GM23248 (cell line): ENCODE data around the gene CALHM3. TPM values are rescaled to one million over a fixed set of nuclear protein-coding genes. Genes with fewer than 3 reads are reported as not detected.
A peak's percentile ranks its signal among the peaks of the same experiment; 100 is the strongest.

Source experiments
- DNase-seq: peaks from one replicate; pipeline ENCODE4 v3.0.0-alpha.2; 2015
- H2AFZ ChIP-seq: fragments of 200-600 bp; sonication (generic); 2 replicates; pipeline ENCODE4 v1.6.1; 2016; ENCODE audit warnings: antibody characterized with exemption
- H3F3A ChIP-seq: fragments of 200-600 bp; sonication (generic); 2 replicates; pipeline ENCODE4 v1.6.1; 2016; ENCODE audit warnings: mild to moderate bottlenecking, antibody characterized with exemption, mixed run types; ENCODE audit not compliant: insufficient read depth
- H3K27ac ChIP-seq: fragments of 200-600 bp; sonication (generic); 2 replicates; pipeline ENCODE4 v1.5.1; 2016; ENCODE audit warnings: mild to moderate bottlenecking
- H3K27me3 ChIP-seq: fragments of 200-600 bp; sonication (generic); replicated peaks from 2 replicates; pipeline ENCODE4 v1.6.1; 2016; ENCODE audit warnings: mild to moderate bottlenecking; ENCODE audit not compliant: insufficient read depth
- H3K36me3 ChIP-seq: fragments of 200-600 bp; sonication (generic); 2 replicates; pipeline ENCODE4 v1.6.1; 2016; ENCODE audit warnings: low read depth, mild to moderate bottlenecking
- H3K4me1 ChIP-seq: fragments of 200-600 bp; sonication (generic); 2 replicates; pipeline ENCODE4 v1.6.1; 2016; ENCODE audit warnings: mild to moderate bottlenecking; ENCODE audit not compliant: insufficient read depth
- H3K4me2 ChIP-seq: fragments of 200-600 bp; sonication (generic); one replicate; pipeline ENCODE4 v1.6.1; 2016; ENCODE audit warnings: mild to moderate bottlenecking; ENCODE audit not compliant: unreplicated experiment
- H3K4me3 ChIP-seq: fragments of 200-600 bp; sonication (generic); 2 replicates; pipeline ENCODE4 v1.5.1; 2016; ENCODE audit warnings: mild to moderate bottlenecking
- H3K79me2 ChIP-seq: fragments of 200-600 bp; sonication (generic); 2 replicates; pipeline ENCODE4 v1.6.1; 2016; ENCODE audit warnings: mild to moderate bottlenecking; ENCODE audit not compliant: insufficient read depth
- H3K9ac ChIP-seq: fragments of 200-600 bp; sonication (generic); 2 replicates; pipeline ENCODE4 v1.6.1; 2016; ENCODE audit warnings: mild to moderate bottlenecking
- H3K9me2 ChIP-seq: fragments of 200-600 bp; sonication (generic); 2 replicates; pipeline ENCODE4 v1.6.1; 2016; ENCODE audit warnings: mixed run types, mild to moderate bottlenecking, moderate library complexity; ENCODE audit not compliant: insufficient read depth
- H3K9me3 ChIP-seq: fragments of 200-600 bp; sonication (generic); one replicate; pipeline ENCODE4 v1.6.1; 2017; ENCODE audit warnings: low read depth
- H4K20me1 ChIP-seq: fragments of 200-600 bp; sonication (generic); 2 replicates; pipeline ENCODE4 v1.6.0; 2016; ENCODE audit not compliant: insufficient read depth
- EZH2 ChIP-seq: fragments of 200-600 bp; sonication (generic); IDR thresholded peaks from 2 replicates; pipeline ENCODE4 v1.6.1; 2018; ENCODE audit warnings: antibody characterized with exemption, mild to moderate bottlenecking; ENCODE audit not compliant: insufficient read depth, poor library complexity, severe bottlenecking
- EZH2phosphoT487 ChIP-seq: fragments of 200-600 bp; sonication (generic); IDR thresholded peaks from 2 replicates; pipeline ENCODE4 v1.6.1; 2018; ENCODE audit warnings: antibody characterized with exemption, moderate library complexity, mild to moderate bottlenecking, low read depth; ENCODE audit not compliant: insufficient read depth
- WGBS, 2 experiments: methylation state at CpG; one replicate each; pipeline ENCODE4 v1.1.6; 2015 to 2017; ENCODE audit warnings: low lambda C conversion rate in 2 of 2, low coverage in 1 of 2; ENCODE audit errors: missing lambda C conversion rate in 2 of 2; 5-methylcytosine and 5-hydroxymethylcytosine counted together
- in situ Hi-C: fragments of 300-500 bp; cut with MboI; formaldehyde crosslinking; loops from 2 replicates; pipeline ENCODE4 v1.15.0; 2020
- polyA plus RNA-seq: library from polyadenylated mRNA; unstranded; fragments of >200 nt; fragmentation: Nextera tagmentation; extraction: Ambion mirVana; gene quantifications from 2 replicates; pipeline ENCODE4 v1.2.1, GENCODE V29; 2016
- total RNA-seq: library from RNA; depleted of rRNA; stranded (reverse); fragments of >200 nt; shearing (Covaris generic); gene quantifications from 2 replicates; pipeline ENCODE4 v1.2.3, GENCODE V29; 2014

Gene CALHM3
- total and polyA plus RNA-seq, 2 experiments from 2014 or later, result not detected

GRCh38 chr10:103447187-103447586 is 31.9 kb downstream of the CALHM3 start:
- Histone ChIP-seq H3K36me3 (peaks cover 47% of the 10 kb centered on the region), H3K4me3 (no peak overlapping the region), H3F3A (peaks cover 66% of the 10 kb centered on the region), H3K9me2 (no peaks in the 10 kb centered on the region), H4K20me1 (no peaks in the 10 kb centered on the region), H3K4me2 (no peak overlapping the region), H3K4me1 (peaks cover 48% of the 10 kb centered on the region), H2AFZ (no peak overlapping the region), H3K27ac (peak overlapping the region; percentile 96), H3K27me3 (no peaks in the 10 kb centered on the region), H3K9ac (peak overlapping the region; percentile 75; the same call in 1 of the 2 replicates), H3K9me3 (no peaks in the 10 kb centered on the region), H3K79me2 (peaks cover 62% of the 10 kb centered on the region)
- no peak for TF ChIP-seq EZH2phosphoT487
- no peak for TF ChIP-seq EZH2
- 85 to 91% methylated on average over 23 of the region's 23 CpGs for WGBS, 2 experiments
- no peak for DNase-seq
- in situ Hi-C loops, result no loop called here

DNA sequence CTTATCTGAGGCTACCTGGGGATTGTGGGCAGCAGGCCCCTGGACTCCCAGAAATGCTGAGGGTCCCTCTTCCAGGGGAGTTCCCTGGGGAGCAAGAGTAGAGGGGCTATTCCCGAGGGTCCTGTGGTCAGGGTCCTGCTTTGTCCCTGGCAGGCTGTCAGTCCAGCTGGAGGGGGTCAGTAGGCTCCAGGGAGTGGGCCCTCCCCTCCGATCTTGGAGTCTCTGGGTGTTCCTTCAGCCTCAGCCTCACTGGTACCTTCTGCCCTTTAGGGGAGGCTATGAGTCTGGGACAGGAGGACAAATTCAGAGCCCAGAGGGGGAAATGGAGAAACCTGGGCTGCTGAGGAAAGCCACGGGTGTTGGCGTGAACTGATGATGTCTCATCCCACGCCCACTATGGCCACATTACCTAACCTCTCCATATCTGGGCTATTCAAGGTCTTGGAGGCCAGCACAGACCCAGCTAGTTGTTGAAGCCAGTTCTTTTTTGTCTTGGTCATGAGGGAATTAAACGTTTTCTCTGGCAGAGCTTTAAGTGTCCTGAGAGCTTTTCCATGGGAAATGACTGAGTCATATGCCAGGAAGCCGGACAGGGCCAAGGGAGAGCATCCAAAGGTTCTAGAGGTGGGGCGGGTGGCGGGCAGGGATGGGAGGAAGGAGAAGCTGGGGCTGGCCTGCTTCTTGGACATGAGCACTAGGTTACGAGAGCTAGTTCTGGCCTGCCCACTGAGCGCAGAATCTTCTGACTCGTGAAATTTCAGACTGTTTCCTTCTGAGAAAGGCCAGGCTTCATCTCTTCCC is 33.1 kb downstream of the CALHM3 start:
- Histone ChIP-seq H3K9me3 (no peaks in the 10 kb centered on the region), H3K9ac (peak overlapping the region; percentile 75), H3K4me1 (peaks cover 48% of the 10 kb centered on the region), H3K27me3 (no peaks in the 10 kb centered on the region), H2AFZ (no peak overlapping the region), H3K36me3 (peaks cover 52% of the 10 kb centered on the region), H3K27ac (peak overlapping the region; percentile 96), H3F3A (peaks cover 67% of the 10 kb centered on the region), H4K20me1 (no peaks in the 10 kb centered on the region), H3K4me2 (peak overlapping the region; percentile 10), H3K79me2 (peaks cover 53% of the 10 kb centered on the region), H3K4me3 (no peak overlapping the region), H3K9me2 (no peaks in the 10 kb centered on the region)
- WGBS, 2 experiments, result 24 to 29% methylated on average over 12 of the region's 12 CpGs
- no peak for TF ChIP-seq EZH2
- no peak for TF ChIP-seq EZH2phosphoT487
- in situ Hi-C loops, result no loop called here
- DNase-seq, result peak; percentile 87

- Histone ChIP-seq H3F3A (peaks cover 66% of the 10 kb centered on the region), H3K9me2 (no peaks in the 10 kb centered on the region), H3K9me3 (no peaks in the 10 kb centered on the region), H3K4me2 (peak overlapping the region; percentile 10), H3K27ac (peak overlapping the region; percentile 96), H4K20me1 (no peaks in the 10 kb centered on the region), H3K4me1 (peaks cover 44% of the 10 kb centered on the region), H3K36me3 (peaks cover 55% of the 10 kb centered on the region), H2AFZ (no peak overlapping the region), H3K79me2 (peaks cover 47% of the 10 kb centered on the region), H3K4me3 (no peak overlapping the region), H3K27me3 (no peaks in the 10 kb centered on the region), H3K9ac (peak overlapping the region; percentile 75)
- no peak for DNase-seq
- in situ Hi-C loops, result no loop called here
- 88 to 94% methylated on average over 9 of the region's 9 CpGs for WGBS, 2 experiments
- TF ChIP-seq EZH2phosphoT487, result no peak
These were observed 33.7 kb downstream of the CALHM3 start for GRCh38 chr10:103445366-103445765.

- Histone ChIP-seq H3K36me3 (peaks cover 61% of the 10 kb centered on the region), H3K4me1 (peaks cover 35% of the 10 kb centered on the region), H4K20me1 (no peaks in the 10 kb centered on the region), H3K4me3 (no peak overlapping the region), H2AFZ (no peak overlapping the region), H3K27me3 (no peaks in the 10 kb centered on the region), H3K9me3 (no peaks in the 10 kb centered on the region), H3K9ac (no peak overlapping the region), H3K9me2 (no peaks in the 10 kb centered on the region), H3K27ac (no peak overlapping the region), H3K4me2 (no peak overlapping the region), H3K79me2 (peaks cover 38% of the 10 kb centered on the region), H3F3A (peaks cover 62% of the 10 kb centered on the region)
- no peak for DNase-seq
- WGBS, 2 experiments, result 74 to 86% methylated on average over 9 to 10 of the region's 10 CpGs
- in situ Hi-C loops, result no loop called here
- TF ChIP-seq EZH2, result no peak
- TF ChIP-seq EZH2phosphoT487, result no peak
These were observed 34.6 kb downstream of the CALHM3 start for GRCh38 chr10:103444478-103444877.
